Adrenal gland (tissue), 5 donors: ENCODE data around the gene VIT.

Source experiments
- POLR2A ChIP-seq, 2 donors: fragments of 450-650 bp; IDR thresholded peaks; one replicate each; pipeline ENCODE4 v1.6.1; 2017; ENCODE audit warnings: antibody characterized with exemption in 2 of 2, mild to moderate bottlenecking in 2 of 2, moderate library complexity in 1 of 2
- TF ChIP-seq, protein P1 (sequence below), 6 experiments: fragments of 450-650 bp in 4 of 6; fragments of 200-600 bp in 2 of 6; sonication (generic) in 1 of 6; IDR thresholded peaks; 1 replicate in 5 of 6; 2 replicates in 1 of 6; pipeline versions ENCODE4 v1.5.1 to v1.8.0; 2016 to 2021; ENCODE audit warnings: antibody characterized with exemption in 6 of 6, mild to moderate bottlenecking in 2 of 6, moderate library complexity in 1 of 6
- donor health status: DM: no; HTN: no; CAD: no.

GRCh38 chr2:36780231-36780839 lies 83.8 kb downstream of the VIT start:
- TF ChIP-seq, protein P1, sequence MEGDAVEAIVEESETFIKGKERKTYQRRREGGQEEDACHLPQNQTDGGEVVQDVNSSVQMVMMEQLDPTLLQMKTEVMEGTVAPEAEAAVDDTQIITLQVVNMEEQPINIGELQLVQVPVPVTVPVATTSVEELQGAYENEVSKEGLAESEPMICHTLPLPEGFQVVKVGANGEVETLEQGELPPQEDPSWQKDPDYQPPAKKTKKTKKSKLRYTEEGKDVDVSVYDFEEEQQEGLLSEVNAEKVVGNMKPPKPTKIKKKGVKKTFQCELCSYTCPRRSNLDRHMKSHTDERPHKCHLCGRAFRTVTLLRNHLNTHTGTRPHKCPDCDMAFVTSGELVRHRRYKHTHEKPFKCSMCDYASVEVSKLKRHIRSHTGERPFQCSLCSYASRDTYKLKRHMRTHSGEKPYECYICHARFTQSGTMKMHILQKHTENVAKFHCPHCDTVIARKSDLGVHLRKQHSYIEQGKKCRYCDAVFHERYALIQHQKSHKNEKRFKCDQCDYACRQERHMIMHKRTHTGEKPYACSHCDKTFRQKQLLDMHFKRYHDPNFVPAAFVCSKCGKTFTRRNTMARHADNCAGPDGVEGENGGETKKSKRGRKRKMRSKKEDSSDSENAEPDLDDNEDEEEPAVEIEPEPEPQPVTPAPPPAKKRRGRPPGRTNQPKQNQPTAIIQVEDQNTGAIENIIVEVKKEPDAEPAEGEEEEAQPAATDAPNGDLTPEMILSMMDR (IDR thresholded peaks at IDR 0.05) = peak; percentile 67 to 88 (median 79)
- TF ChIP-seq POLR2A (IDR thresholded peaks at IDR 0.05) = no peak
